ENCODE measurements around the gene ACSS1. TPM values are rescaled to one million over a fixed set of nuclear protein-coding genes. Genes with fewer than 3 reads are reported as not detected.

Gene ACSS1
- 10 to 100 TPM in 1 of 2 experiments, 1 to 10 TPM in 1; 8.5 to 10.7 TPM for total RNA-seq

DNA sequence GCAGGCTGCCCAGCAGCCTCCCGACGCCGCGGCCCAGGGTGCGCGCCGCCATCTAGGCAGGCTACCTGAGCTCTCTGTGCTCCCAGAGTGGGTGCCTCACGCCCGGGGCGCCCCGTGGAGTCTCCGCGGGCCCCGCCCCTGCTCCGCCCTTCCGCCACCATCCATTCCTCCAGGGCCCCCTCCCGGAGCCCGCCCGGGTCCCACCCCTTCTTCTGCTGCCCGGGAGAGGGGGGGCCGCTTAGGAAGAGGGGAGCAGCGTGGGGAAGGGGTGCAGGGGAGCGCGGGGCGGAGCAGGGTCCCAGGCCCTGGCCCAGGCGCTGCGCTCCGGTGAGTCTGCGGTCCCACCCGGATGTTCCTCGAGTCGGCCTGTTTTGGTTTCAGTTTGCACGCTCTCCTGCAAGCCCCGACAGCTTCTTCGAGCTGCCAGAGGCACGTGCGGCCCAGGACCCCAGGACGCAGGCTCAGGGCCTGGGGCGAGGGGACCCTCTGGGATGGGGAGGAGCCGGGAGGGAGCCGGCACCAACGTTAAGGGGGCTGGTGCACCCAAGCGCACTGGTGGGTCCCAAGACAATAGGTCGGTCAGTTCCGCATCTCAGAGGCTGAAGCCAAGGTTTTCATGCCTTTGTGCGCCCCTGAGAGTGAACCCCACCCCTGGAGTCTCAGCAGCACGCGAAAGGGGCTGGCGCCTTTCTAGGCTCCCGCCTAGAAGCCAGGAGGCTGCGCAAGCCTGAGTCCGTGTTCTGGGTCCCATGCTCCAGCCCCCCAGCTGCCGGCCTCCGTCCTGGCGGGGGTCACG lies at the start of gene ACSS1:
TSS of gene ACSS1 (minus strand) at position 89 of the 796 bp plus-strand sequence. CDS start at position 52, 37 bp downstream.
- CTCF ChIA-PET = interaction anchor here (0.6 to 8.3 kb wide), 4 partner anchors 48 to 118 kb away, joined by 3 to 96 read pairs (median 4); no protein-coding TSS in a partner anchor
- ATAC-seq (peak; percentile 69), DNase-seq (peak; percentile 82)
- H3K27ac Mint-ChIP-seq = peak within 1 kb of the TSS; percentile 77
- peak within 1 kb of the TSS; percentile 74 for H3K4me3 Mint-ChIP-seq
- intact Hi-C loops (cut with DNase I, micrococcal nuclease) = loop anchor here in 1 of 2 experiments (1.0 to 10.0 kb wide), 6 partner anchors 66 to 1693 kb away; partner anchors contain the start of genes APMAP, GINS1, GZF1 and PYGB
- H3K9me3 Mint-ChIP-seq (ENCODE audit: low read depth) = no peaks in the 10 kb centered on the region
- POLR2A ChIA-PET = interaction anchor here (0.8 to 1.4 kb wide), 2 partner anchors 17 to 137 kb away, joined by 3 to 5 read pairs; partner anchors contain the start of gene ENTPD6
- H3K27me3 Mint-ChIP-seq = no peaks in the 10 kb centered on the region
- no peaks in the 10 kb centered on the region for H3K36me3 Mint-ChIP-seq (ENCODE audit: low read depth)
- peaks cover 46% of the 10 kb centered on the region for H3K4me1 Mint-ChIP-seq

DNA sequence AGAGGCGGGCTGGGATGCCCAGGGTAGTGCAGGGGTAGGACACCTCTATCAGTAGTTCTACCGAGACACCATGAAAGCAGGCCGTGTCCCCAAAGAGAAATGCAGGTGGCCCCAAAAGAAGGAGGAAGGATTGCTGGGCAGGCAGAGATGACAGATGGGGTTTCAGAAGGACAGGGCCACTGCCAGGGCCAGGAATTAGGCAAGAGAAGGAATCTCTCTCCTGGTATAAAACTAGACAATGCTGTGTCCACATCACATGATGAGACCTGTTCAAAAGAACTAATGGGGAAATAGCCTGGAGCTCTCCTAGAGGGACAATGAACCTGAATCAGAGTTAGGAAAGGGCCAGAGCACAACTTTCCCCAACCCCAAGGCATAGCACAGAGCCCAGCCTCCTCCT lies 45.6 kb upstream of the ACSS1 start:
- Mint-ChIP-seq H3K27ac (no peak overlapping the region), H3K36me3 (ENCODE audit: low read depth) (no peaks in the 10 kb centered on the region), H3K27me3 (peaks cover 13% of the 10 kb centered on the region), H3K4me3 (no peak overlapping the region), H3K4me1 (peaks cover 10% of the 10 kb centered on the region), H3K9me3 (ENCODE audit: low read depth) (no peaks in the 10 kb centered on the region)
- no peak for ATAC-seq
- intact Hi-C loops (cut with DNase I, micrococcal nuclease) = no loop called here
- POLR2A ChIA-PET = no interaction called here
- CTCF ChIA-PET = interaction anchor here (0.6 kb wide), 1 partner anchor 173 kb away, joined by 3 read pairs; no protein-coding TSS in a partner anchor
- DNase-seq = no peak

DNA sequence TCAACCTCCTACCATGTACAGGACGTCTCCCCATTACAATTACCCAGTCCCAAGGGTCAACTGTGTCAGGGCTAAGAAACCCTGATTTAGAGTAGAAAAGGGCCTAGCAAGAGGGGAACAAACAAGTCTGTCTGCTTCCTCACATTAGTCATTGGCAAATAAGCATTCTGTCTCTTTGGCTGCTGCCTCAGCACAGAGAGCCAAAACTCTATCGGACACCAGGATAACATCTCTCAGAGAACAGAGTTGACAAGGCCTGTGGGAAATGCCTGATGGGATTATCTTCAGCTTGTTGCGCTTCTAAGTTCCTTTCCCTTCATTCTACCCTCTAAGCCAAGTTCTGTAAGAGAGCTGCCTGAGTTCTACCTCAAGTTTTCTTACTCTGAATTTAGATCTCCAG lies 43.0 kb upstream of the ACSS1 start:
- Mint-ChIP-seq H3K36me3 (ENCODE audit: low read depth) (no peaks in the 10 kb centered on the region), H3K4me3 (no peak overlapping the region), H3K9me3 (ENCODE audit: low read depth) (no peaks in the 10 kb centered on the region), H3K27ac (no peak overlapping the region), H3K4me1 (peaks cover 10% of the 10 kb centered on the region), H3K27me3 (no peaks in the 10 kb centered on the region)
- no peak for DNase-seq
- POLR2A ChIA-PET = no interaction called here
- intact Hi-C loops (cut with DNase I, micrococcal nuclease) = no loop called here
- CTCF ChIA-PET = interaction anchor here (0.6 kb wide), 1 partner anchor 154 kb away, joined by 3 read pairs; no protein-coding TSS in a partner anchor
- ATAC-seq = no peak

DNA sequence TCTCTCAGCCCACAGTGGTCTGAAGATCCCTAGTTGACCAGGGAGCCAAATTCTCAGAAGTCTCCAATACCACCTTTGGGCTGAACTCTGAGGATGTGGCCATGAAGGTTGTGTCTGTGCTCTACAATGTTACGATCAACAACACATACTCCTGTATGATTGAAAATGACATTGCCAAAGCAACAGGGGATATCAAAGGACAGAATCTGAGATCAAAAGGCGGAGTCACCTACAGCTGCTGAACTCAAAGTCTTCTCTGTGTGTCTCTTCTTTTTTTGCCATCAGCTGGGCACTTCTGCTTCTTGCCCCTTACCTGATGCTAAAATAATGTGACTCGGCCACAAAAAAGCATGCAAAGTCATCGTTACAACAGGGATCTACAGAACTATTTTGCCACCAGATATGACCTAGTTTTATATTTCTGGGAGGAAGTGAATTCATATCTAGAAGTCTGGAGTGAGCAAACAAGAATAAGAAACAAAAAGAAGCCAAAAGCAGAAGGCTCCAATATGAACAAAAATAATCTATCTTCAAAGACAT lies 41.7 kb upstream of the ACSS1 start:
- POLR2A ChIA-PET = no interaction called here
- CTCF ChIA-PET = interaction anchor here (0.8 to 1.1 kb wide), 2 partner anchors 16 to 55 kb away, joined by 3 read pairs; no protein-coding TSS in a partner anchor

DNA sequence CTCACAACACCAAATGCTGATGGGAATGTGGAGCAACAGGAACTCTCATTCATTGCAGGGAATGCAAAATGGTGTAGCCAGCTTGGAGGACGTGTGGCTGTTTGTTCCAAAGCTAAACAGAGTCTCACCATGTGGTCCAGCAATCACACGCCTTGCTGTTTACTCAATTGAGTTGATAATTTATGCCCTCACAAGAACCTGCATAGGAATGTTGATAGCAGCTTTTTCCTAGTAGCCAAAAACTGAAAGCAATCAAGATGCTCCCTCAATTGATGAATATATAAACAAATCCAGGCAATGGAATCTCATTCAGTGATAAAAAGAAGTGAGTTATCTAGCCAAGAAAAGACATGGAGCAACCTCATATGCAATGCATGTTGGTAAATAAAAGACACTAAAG lies 39.6 kb upstream of the ACSS1 start:
- H3K27me3 Mint-ChIP-seq = no peaks in the 10 kb centered on the region

More for the DNA sequence above, 41.7 kb upstream of the ACSS1 start:
- Mint-ChIP-seq H3K9me3 (ENCODE audit: low read depth) (no peaks in the 10 kb centered on the region), H3K36me3 (ENCODE audit: low read depth) (no peaks in the 10 kb centered on the region), H3K27ac (no peak overlapping the region), H3K4me3 (no peak overlapping the region), H3K4me1 (peaks cover 10% of the 10 kb centered on the region), H3K27me3 (no peaks in the 10 kb centered on the region)
- no peak for DNase-seq
- intact Hi-C loops (cut with DNase I, micrococcal nuclease) = no loop called here
- ATAC-seq = peak; percentile 42

DNA sequence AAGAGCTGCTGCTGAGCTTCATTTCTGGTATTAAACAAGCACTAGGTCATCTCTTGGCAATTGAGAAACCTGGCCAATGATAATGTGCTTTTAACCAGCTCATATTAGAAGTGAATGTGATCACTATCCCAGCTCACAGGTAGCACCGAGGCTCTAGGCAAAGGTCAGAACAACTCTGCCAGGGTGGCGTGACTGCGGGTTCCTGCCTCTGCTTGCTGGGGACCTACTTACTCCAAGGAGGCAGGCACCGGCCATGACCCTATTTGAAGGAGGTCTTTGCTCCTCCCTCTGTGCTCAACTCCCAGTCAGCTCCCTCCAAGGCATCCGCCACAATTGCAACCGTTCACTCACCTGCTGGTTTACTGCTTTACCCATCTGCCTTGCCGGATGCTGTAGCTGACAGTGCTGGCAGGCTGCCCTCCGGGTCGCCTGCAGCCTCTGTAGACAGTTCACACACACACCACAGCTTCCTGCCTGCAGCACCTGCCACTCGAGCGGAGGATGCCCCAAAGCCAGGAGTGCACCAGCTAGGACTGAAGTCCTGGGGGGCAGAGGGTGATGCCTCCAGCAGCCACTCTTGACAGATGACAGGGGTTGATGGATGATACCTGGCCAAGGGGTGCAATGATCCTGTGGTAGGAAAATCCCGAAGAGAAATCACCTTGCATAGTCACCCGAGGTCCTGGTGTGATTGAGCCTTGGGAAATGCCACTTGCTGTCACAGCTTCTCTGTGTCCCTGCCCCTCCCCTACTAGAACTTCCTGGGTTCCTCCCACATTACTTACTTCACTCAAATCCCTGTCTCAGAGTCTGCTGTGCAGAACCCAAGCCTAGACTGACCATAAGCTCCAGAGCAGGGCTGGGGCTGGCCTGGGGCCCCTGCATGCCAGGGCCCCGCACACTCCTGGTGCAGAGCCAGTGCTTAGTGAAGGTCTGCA lies 32.8 kb upstream of the ACSS1 start:
- peak; percentile 97 for ATAC-seq
- peaks cover 24% of the 10 kb centered on the region for H3K4me1 Mint-ChIP-seq
- H3K36me3 Mint-ChIP-seq (ENCODE audit: low read depth) = no peaks in the 10 kb centered on the region
- ChIA-PET POLR2A (interaction anchor here (0.5 to 0.6 kb wide), 3 partner anchors 36 to 503 kb away, joined by 3 to 5 read pairs (median 3); no protein-coding TSS in a partner anchor), CTCF (interaction anchor here (0.8 to 2.2 kb wide), 4 partner anchors 12 to 91 kb away, joined by 3 to 7 read pairs (median 4); no protein-coding TSS in a partner anchor)
- intact Hi-C loops (cut with DNase I, micrococcal nuclease) = no loop called here
- peak; percentile 79 for DNase-seq
- H3K9me3 Mint-ChIP-seq (ENCODE audit: low read depth) = no peaks in the 10 kb centered on the region
- H3K4me3 Mint-ChIP-seq = no peak overlapping the region
- no peak overlapping the region for H3K27ac Mint-ChIP-seq
- peaks cover 5% of the 10 kb centered on the region for H3K27me3 Mint-ChIP-seq

More for the DNA sequence above, 39.6 kb upstream of the ACSS1 start:
- no peaks in the 10 kb centered on the region for H3K9me3 Mint-ChIP-seq (ENCODE audit: low read depth)
- intact Hi-C loops (cut with DNase I, micrococcal nuclease) = loop anchor here in 1 of 2 experiments (2.0 kb wide), 1 partner anchor 23 kb away; no protein-coding TSS in a partner anchor
- POLR2A ChIA-PET = no interaction called here
- ATAC-seq (no peak), DNase-seq (no peak)
- no peak overlapping the region for H3K27ac Mint-ChIP-seq
- H3K4me3 Mint-ChIP-seq = no peak overlapping the region
- peaks cover 10% of the 10 kb centered on the region for H3K4me1 Mint-ChIP-seq
- no peaks in the 10 kb centered on the region for H3K36me3 Mint-ChIP-seq (ENCODE audit: low read depth)
- CTCF ChIA-PET = no interaction called here

- CTCF ChIA-PET = interaction anchor here (2.2 kb wide), 1 partner anchor 11 kb away, joined by 7 read pairs; no protein-coding TSS in a partner anchor
- DNase-seq = no peak
- ATAC-seq = no peak
- intact Hi-C loops (cut with DNase I, micrococcal nuclease) = no loop called here
- no peaks in the 10 kb centered on the region for H3K36me3 Mint-ChIP-seq (ENCODE audit: low read depth)
- H3K27me3 Mint-ChIP-seq = peaks cover 10% of the 10 kb centered on the region
- no peak overlapping the region for H3K27ac Mint-ChIP-seq
- POLR2A ChIA-PET = no interaction called here
- no peak overlapping the region for H3K4me3 Mint-ChIP-seq
- no peaks in the 10 kb centered on the region for H3K9me3 Mint-ChIP-seq (ENCODE audit: low read depth)
- peaks cover 25% of the 10 kb centered on the region for H3K4me1 Mint-ChIP-seq
These were observed 31.7 kb upstream of the ACSS1 start for GRCh38 chr20:25089662-25090061.

DNA sequence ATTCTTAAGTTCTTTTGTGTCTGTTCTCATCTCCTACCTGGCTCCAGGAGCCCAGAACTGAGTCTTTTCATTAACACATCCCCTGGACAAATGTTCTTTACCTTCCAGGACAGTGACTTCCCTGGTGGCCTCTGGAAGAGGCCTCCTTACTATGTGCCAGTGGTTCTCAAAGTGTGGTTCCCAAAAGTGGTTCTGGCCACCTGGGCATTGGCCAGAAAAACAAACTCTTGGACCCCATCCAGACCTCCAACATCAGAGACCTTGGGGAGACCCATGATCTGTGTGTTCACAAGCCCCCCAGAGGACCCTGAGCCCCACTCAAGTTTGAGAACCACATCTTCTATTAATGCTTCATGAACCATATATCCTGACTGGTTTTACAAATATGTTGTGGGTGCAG lies 31.2 kb upstream of the ACSS1 start:
- DNase-seq = no peak
- H3K27ac Mint-ChIP-seq = no peak overlapping the region
- CTCF ChIA-PET = no interaction called here
- H3K9me3 Mint-ChIP-seq (ENCODE audit: low read depth) = no peaks in the 10 kb centered on the region
- H3K4me1 Mint-ChIP-seq = peaks cover 30% of the 10 kb centered on the region
- POLR2A ChIA-PET = no interaction called here
- no peaks in the 10 kb centered on the region for H3K36me3 Mint-ChIP-seq (ENCODE audit: low read depth)
- intact Hi-C loops (cut with DNase I, micrococcal nuclease) = no loop called here
- no peak for ATAC-seq
- peaks cover 16% of the 10 kb centered on the region for H3K27me3 Mint-ChIP-seq
- no peak overlapping the region for H3K4me3 Mint-ChIP-seq

DNA sequence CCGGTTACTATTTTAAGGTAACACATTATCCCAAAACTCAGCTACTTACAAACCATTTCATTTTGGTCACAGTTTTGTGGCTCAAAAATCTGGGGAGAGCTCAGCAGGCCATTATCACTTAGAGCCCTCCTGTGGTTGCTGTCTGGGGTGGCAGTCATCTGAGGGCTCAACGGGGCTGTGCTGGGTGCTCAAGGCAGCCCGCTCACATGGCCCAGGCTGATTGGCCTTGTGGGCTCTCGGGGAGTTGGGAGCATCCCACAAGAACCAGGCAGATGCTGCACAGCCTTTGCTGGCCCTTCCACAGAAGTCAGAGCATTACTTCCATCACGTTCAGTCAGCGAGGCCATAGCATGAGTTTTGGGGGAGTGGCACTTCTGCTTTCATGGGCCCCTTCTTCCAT lies 30.3 kb upstream of the ACSS1 start:
- H3K27me3 Mint-ChIP-seq = peaks cover 23% of the 10 kb centered on the region
- no peak overlapping the region for H3K27ac Mint-ChIP-seq
- H3K9me3 Mint-ChIP-seq (ENCODE audit: low read depth) = no peaks in the 10 kb centered on the region
- ChIA-PET CTCF (interaction anchor here (0.8 kb wide), 1 partner anchor 11 kb away, joined by 3 read pairs; no protein-coding TSS in a partner anchor), POLR2A (no interaction called here)
- intact Hi-C loops (cut with DNase I, micrococcal nuclease) = no loop called here
- H3K36me3 Mint-ChIP-seq (ENCODE audit: low read depth) = no peaks in the 10 kb centered on the region
- ATAC-seq (no peak), DNase-seq (no peak)
- H3K4me3 Mint-ChIP-seq = no peak overlapping the region
- H3K4me1 Mint-ChIP-seq = peaks cover 36% of the 10 kb centered on the region

DNA sequence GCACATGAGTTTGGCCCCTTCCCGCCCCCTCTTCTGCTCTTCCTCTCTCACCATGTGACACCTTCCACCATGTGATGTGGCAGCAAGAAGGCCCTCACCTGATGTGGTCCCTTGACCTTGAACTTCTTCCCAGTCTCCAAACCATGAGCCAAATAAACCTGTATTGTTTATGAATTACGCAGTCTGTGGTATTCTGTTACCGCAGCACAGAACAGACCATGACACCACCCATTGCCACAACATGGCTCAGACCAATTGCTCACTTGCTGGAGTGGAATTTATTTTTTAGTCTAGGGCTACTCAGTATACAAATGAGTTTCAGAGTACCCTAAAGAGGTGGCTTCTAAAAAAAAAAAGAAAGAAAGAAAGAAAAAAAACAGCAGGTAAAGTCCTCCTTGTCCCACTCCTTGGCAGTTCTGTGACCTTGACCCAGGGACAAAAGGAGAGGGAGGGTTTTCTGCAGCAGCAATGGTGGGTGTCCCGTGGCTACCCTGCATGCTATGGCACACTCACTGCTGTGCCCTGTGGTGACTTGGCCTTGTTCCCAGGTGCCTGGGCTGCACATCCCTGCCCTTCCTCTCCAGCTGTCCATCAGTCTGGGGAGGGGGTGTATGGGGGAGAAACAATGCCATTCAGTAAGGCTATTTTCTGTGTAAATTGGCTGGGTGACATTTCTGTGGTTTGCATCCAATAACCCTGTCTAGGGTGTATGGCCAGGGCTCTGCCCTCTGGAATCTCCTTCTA lies 29.4 kb upstream of the ACSS1 start:
- intact Hi-C loops (cut with DNase I, micrococcal nuclease) = no loop called here
- no peak for ATAC-seq
- POLR2A ChIA-PET = no interaction called here
- DNase-seq = no peak
- Mint-ChIP-seq H3K27ac (no peak overlapping the region), H3K27me3 (peaks cover 30% of the 10 kb centered on the region), H3K9me3 (ENCODE audit: low read depth) (no peaks in the 10 kb centered on the region), H3K36me3 (ENCODE audit: low read depth) (no peaks in the 10 kb centered on the region), H3K4me3 (no peak overlapping the region), H3K4me1 (peaks cover 41% of the 10 kb centered on the region)
- CTCF ChIA-PET = interaction anchor here (0.8 kb wide), 1 partner anchor 10 kb away, joined by 3 read pairs; no protein-coding TSS in a partner anchor
